GM18519 (cell line): ENCODE data around the gene ESRP2.

Experiments used
- ATAC-seq: cut with Tn5 transposase; IDR thresholded peaks from one replicate; pipeline ENCODE4 v1.9.1; 2021; ENCODE audit warnings: mild to moderate bottlenecking, moderate library complexity; ENCODE audit not compliant: unreplicated experiment, low FRiP score

Gene ESRP2

GRCh38 chr16:68264128-68265077 lies 28.5 kb upstream of the ESRP2 start, which contains the start of gene SLC7A6:
Gene SLC7A6, plus strand, starts transcription at chr16:68264526. Its CDS starts 10,201 bp downstream, at chr16:68274727.
- ATAC-seq = peak; percentile 39

- no peak for ATAC-seq
Measured at GRCh38 chr16:68263559-68264127, 27.7 kb upstream of the ESRP2 start.

- ATAC-seq = no peak
Measured at GRCh38 chr16:68259007-68259825, 23.3 kb upstream of the ESRP2 start.

GRCh38 chr16:68257906-68258800 lies 22.2 kb upstream of the ESRP2 start:
- no peak for ATAC-seq

GRCh38 chr16:68257251-68257905 lies 21.5 kb upstream of the ESRP2 start:
- ATAC-seq = no peak

GRCh38 chr16:68255712-68256111 lies 19.8 kb upstream of the ESRP2 start:
- no peak for ATAC-seq

GRCh38 chr16:68253721-68254120 lies 17.8 kb upstream of the ESRP2 start:
- no peak for ATAC-seq

- no peak for ATAC-seq
Measured at GRCh38 chr16:68252383-68252782, 16.5 kb upstream of the ESRP2 start.

- ATAC-seq = no peak
Measured at GRCh38 chr16:68251832-68252231, 15.9 kb upstream of the ESRP2 start.

- no peak for ATAC-seq
Measured at GRCh38 chr16:68250951-68251350, 15.0 kb upstream of the ESRP2 start.

- no peak for ATAC-seq
Measured at GRCh38 chr16:68249371-68249770, 13.4 kb upstream of the ESRP2 start.

GRCh38 chr16:68247932-68248331 lies 12.0 kb upstream of the ESRP2 start:
- ATAC-seq = no peak

GRCh38 chr16:68247400-68247799 lies 11.5 kb upstream of the ESRP2 start:
- ATAC-seq = no peak

- no peak for ATAC-seq
Measured at GRCh38 chr16:68246666-68247065, 10.7 kb upstream of the ESRP2 start.

- no peak for ATAC-seq
Measured at GRCh38 chr16:68246121-68246520, 10.2 kb upstream of the ESRP2 start.

GRCh38 chr16:68244903-68245853 lies 9.3 kb upstream of the ESRP2 start, which contains the start of gene PLA2G15:
Gene PLA2G15, plus strand, starts transcription at chr16:68245373. Its CDS starts 54 bp downstream, at chr16:68245427.
- peak; percentile 70 for ATAC-seq

GRCh38 chr16:68244481-68244902 lies 8.6 kb upstream of the ESRP2 start:
- ATAC-seq = no peak
